HuH-7 (cell line): ENCODE results near the gene ADAM12.

ENCODE experiments used
- DNase-seq: peaks from one replicate; pipeline ENCODE4 v3.0.0; 2011; ENCODE audit warnings: low spot score

Gene ADAM12

DNA sequence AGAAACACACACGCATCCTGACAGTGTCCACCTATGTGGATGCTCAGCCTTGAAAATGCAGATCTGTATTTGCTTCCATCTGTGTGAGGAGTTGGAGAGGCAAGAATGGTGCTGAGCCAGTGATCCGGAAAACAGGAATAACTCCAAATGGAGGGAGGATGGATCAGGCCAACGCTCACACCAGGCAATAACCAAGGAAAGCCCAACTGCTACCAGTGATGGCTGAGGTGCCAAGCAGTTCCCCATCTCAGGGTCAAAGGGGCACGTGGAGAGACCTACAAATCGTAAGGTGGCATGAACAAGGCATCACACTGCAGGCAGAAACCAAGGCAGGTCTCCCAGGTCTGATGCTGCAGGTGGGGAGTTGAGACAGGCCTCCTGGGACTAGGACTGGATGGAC, 153.6 kb downstream of the ADAM12 start:
- no peak for DNase-seq

DNA sequence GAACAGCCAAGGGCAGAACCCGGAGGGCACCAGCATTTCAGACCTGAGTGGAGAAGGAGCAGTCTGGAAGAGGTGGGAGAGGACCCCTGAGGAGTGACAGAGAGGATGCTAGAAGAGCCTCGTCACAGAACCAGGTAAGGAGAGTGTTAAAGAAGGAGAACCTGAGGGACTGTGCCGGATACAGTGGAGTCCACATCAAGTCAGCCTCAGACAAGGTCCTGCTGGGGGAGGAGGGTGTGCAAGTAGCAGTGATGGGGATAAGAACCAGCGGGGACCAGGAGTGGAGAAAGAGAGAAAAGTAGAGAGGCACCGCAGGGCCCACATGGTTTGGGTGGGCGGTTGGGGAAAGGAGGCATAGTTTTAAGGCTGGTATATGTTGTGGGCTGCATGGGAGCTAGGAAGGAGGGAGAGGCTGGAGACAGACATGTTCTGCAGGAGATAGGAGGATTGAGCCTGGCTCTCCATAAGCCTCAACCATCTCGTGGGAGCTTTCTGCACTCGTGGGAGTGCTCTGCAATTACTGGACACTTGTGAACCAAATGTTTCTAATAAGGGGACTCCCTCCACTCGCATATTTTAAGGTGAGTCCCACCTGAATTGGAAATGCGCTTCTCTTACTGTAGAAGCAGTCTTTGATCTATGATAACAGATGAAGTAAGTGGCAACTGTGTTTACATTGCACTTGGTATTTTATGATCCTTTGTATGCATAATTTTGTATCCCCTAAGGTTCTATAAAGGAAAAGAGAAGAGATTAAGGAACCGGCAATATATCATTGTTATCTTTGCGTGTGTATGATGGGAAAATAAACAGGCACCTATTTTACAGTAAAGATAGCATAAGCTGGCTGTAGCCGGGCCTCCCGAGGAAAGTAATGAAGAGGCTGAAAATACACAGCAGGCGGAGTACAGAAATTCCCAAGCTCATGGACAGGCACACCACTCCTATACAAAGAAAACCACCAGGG, 154.8 kb downstream of the ADAM12 start:
- no peak for DNase-seq

DNA sequence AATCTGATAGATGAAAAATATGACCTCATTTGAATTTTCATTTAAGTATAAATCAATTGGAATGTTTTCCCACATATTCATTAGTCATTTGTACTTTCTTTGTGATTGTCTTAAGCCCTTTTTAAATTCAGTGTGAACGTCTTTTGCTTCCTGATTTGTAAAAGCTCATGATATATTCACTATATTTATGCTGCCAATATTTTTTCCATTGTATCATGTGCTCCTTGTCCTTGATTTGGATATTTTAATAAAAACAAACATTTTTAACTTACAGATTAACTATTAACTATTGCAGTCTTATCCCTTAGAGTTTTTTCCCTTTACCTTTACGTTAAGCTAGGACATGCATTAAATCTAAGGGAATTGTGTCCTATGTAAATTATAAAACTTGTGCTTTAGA, 157.7 kb downstream of the ADAM12 start:
- DNase-seq: no peak

DNA sequence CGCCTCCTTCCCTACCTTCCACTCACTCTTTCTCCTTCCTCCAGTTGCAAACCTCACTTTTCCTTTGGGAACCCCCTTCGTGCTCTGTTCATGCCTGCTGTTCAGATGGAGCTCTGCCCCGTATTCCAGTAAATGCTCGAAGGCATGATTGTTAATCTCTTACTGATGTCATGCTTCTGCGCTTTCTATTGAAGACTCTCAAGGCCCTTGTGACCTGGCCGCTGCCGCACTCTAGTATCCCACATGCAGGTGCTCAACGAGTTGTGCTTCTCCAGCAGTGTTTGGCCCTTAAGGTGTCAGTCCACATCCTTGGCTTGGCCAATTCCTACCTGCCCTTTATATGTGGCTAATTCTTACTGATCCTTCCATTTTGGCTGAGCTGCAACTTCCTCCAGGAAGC, 158.6 kb downstream of the ADAM12 start:
- no peak for DNase-seq

DNA sequence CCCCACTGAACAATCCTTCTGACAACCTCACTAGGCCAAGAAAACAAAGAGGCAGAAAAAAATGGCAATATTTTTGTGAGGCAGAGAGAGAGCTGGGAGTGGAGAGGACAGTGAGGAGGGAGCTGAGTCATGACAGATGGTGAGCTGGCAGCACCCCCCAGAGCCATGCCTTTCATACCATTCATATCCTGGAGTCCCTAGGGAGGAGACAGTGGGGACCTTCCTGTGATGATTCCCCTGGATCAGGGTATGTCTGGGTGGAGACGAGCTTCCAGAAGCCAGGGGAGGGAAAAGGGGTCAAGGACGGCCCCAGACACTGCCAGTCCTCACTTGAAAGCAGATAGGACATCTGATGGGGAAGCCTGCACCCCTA, 160.5 kb downstream of the ADAM12 start:
- DNase-seq: no peak

DNA sequence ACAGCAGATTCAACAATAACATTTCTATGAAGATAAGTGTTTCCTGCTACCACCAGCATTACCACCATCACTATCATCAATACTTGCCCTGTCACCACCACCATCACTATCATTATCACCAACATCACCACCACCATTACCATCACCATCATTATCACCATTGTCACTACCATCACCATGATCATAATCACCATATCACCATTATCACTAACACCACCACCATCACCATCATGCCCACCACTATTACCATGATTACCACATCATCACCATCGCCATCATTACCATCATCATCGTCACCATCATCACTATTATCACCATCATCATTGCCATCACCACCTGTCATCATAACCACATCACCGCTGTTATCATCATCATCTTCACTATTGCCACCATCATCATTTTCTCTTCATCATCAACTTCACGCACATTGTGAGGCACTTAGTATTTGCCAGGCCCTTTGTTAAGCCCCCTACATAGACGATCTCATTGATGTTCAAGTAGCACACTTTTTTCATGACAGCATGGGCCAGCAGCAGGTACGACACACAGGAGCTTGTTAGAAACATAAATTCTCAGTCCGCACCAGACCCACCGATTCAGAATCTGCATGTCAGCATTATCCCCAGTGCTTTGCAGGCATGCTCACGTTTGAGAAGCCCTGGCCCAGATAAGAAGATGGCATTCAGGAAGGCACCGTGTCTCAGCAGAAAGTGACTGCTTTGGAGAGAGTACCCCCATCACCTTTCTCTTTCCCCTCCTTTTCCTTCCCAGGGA, 161.1 kb downstream of the ADAM12 start:
- no peak for DNase-seq

DNA sequence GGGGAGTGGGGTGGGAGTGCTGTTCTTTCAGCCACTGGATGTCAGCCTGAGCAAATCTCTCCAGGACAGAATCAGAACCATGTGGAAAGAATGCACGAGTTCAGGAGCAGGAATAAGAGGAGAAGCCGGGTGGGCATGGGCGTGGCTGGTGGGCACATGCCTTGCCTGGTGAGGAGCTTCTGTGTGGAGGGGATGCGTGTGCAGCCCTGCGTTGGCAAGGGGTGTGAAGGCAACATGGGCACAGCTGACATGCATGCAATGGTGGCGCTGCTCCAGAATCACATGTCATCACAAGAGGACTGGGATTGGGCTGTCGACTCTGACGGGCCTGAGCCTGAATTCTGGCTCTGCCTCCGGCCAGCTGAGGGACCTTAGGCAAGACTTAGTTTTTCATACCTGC, 162.1 kb downstream of the ADAM12 start:
- DNase-seq: no peak

DNA sequence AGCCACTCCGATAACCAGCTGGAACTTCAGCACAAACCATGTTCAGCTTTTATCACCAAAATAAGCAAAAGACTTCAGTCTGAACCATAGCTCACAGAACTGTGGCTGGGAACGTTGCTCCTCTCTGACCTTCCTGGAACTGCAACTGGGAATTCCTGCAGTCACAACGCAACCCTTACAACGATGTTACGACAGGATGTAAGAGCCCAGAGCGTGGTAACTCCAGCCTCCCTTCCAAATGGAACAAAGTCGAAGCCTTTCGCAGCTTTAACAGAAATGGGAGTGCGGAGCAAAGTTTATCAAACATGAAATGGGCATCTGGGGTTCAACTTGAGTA, 162.6 kb downstream of the ADAM12 start:
- DNase-seq: no peak

DNA sequence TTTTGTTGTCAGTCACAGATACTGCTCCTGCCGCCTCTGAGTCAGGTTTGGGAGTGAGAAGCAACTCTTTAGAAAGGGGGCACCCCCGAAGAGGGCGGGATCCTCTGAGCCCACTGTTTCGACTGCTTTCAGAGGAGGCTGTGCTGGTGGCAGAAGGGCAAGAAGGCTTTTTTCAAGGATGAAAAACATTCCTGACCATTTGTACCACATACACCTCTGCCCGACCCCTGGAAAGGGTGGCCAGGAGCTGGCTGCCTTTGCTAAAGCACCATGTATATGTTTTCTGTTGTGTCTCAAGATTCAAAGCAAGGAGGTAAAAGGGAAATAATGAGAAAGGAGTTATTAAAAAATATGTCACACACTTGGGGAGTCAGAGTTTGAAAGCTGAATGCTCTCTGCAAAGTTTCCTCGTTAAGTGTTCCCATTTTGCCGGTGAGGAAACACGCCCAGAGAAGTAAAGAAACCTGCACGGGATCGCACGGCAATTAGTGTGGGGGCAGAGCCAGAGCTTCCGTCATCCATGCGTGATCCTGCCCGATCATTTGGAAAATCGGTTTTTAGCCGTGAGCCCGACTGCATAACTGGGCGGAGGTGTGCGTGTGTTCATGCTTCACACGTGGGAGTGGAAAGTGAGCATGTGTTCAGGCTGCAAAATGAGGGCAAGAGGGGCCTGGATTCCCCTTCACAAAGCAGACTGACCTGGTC, 163.2 kb downstream of the ADAM12 start:
- no peak for DNase-seq

DNA sequence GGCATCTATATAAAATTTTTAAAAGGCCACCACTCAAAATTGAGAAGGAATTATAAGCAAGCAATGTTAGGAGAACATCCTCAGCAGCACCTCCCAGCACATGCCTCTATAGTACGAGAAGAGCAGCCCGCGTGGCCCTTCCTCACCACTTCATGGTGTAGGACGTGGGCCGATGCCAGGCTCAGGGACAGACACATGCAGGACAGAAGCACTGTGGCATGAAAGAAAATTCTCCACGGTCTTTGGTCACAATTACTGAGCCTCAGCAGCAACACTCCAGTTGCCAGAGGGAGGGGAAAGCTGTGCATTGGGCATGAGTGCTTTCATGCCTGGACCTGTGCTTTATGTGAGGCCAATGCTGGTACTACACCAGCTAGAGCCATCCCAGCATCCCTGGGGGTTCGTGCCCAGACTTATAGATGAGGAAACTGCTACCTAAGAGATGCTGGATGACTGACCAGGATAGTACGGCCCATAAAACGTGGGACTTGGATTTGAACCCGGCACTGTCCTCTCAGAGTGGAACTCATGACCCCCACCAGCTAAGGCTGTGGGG, 164.7 kb downstream of the ADAM12 start:
- no peak for DNase-seq

DNA sequence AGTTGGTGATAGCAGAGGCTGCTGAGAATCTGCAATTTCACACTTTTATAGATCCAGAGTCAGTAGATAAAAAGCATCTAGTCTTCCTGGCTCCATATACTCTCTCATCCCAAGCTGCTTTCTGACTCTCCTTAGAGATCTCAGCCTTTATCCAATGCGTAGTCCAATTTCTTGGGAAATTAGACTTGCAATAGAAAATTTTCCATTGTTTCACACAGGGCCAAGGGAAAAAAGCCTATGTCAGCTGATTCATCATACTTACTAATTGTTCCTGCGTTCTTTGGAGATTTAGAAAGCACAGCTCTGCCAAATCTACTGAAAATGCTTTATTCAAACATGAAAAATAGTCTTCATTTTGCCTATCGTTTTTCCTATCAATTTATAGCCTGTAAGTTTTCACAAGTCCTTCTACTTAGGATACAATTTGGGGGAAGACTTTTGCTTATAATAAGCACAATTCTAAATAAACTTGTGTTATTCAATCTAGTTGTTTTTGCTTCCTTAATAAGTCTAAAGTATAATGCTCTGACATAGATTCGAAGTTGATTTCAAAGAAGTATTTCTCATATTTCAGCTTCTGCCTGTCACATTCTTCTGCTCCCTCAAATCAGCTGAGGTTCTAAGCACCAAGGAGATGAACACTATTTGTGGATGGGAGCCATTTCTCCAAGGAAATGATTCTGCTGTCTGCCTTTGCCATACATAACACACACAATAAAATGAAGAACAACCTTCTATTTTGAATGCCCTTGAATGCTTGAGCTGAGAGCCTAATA, 165.4 kb downstream of the ADAM12 start:
- no peak for DNase-seq

DNA sequence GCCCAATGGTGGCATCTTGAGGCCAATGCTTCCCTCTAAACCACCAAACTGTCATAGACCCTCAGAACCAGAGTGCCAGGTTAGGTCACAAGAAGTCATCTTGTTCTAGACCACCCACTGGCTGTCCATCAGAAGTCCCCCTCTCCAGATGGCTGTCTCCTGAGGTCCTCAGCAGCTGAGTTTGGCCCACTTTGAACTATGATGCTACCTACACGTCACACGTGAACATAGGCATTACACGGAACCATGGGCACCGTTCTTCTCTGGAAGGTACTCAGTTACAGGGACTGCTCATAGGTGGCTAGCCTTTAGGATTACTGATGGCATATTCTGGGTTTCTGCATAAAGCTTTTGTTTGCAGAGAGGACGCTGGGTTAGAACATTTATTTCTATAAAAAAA, 166.4 kb downstream of the ADAM12 start:
- DNase-seq: no peak

DNA sequence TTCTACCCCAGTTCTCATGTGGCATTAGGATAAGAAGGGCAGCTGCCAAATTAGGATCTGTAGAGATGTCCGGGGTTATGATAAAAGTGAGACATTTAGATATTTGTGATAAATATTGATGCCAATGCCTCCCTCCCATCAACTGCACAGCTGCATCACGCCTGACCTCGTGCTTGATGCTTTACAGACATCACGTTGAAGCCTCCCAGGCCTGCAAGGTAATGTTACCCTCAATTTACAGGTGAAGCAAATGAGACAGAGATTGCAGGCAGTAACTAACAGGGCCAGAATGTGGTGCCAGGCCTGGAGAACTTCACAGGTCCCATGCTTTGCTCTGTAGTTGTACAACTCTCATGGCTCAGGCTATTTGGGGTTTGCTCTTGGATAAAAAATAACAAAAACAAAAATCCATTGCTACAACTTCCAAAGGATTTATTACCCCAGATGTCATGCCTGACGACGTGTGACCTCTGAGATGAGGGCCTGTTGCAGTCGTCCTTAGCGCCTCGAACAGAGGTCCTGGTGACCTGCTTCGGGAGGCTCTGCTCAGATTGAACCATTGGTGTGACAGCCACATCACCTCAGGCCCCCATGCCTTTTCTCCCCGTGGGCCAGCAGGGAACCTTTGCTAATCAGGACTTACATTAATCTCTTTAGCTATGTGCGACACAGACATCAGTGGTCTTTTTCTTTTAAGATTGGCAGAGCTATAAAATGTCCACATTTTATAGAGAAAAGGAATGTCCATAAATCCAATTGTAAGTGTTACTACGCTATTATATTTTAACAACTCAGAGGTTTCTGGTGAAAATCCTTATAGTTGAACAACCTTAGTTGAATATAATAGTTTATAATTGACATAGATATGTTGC, 169.3 kb downstream of the ADAM12 start:
- no peak for DNase-seq

DNA sequence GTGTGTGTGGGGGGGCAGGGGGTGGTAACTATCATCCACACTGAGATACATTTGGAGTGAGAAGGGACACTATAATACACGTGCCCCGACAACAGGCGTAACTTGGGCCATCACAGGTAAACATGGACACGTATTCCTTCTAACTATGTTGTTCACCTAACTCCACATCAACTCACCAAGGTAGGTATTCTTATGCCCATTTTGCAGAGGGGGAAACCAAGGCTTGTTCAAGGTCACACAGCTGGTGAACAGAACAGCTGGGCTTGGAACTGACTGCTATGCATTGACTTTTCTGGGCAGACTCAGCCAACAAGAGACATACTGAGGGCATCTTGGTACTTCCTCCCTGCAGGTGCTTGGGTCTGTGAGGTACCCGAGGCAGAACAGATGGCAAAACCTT, 170.1 kb downstream of the ADAM12 start:
- DNase-seq: no peak

DNA sequence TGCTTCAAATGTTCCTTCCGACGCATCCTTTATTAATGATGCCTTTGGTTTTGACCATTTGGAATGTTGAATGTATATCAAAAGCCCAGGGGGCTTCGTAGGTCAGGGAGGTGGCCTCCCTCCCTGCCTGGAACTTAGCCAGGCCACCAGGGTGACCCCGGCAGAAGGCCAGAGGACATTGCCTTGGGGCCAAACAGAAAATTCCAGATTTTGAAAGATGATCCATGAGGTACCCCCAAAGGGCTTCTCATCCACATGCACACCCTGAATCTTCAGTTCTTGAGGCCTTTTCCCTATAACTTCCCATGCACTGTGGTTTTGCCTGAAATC, 171.7 kb downstream of the ADAM12 start:
- DNase-seq: no peak

DNA sequence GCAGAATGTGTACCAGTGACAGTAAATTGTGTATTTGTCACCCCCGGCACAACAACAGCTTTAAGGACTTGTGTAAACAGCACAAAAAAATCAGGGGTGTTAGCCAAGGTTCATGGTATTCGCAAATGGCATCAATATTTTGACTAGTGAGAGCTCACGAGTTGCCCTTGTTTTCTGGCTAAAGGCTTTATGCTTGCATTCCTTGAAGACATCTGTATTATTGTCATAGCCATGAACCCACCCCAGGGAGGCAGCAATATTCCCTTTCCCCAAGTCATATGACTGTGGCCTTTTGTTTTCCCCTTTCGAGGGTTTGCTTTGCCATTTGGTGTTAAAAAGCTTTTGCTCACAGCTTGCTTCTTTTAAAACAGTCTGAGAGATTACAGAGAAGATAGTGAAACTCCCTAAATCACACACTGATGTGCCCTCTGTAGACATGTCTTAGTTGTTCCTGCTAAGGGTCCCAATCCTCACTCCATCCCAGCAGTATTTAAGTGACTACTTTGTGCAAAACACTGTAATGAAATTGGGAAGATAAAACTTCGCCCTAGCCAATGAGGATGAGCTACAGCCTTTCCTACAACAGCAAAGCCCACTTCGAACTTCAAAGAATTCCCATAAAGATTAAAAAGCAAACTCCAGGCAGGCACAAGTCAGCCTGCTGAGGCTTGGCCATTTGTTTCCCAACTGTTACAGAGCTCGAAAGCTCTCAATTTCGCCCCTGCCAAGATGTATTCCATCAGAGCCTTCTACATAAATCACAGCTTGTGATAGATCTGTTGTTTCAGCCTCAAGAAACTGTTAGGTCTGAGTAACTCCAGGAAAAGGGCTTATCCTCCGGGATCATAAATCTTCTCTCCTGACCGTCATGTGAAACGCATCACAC, 172.3 kb downstream of the ADAM12 start:
- DNase-seq: no peak

DNA sequence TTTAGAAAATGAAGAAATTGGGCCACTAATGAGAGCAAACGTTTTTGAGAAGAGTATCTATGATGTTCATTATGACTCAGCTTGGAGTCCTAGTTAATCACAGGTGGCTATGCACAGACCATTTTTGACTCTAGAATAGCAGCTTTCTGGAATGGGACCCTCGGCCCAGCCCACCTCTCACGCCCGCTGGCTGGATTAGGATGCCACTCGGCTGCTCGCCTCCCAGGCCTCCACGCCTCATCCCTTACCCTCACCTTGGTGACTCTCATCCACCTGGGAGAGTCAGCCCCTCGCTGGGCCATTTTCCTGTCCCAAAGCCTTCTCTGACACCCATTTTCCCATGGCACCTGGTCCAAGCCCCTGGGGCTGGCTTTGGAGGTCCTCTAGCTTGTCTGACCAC, 173.6 kb downstream of the ADAM12 start:
- no peak for DNase-seq

DNA sequence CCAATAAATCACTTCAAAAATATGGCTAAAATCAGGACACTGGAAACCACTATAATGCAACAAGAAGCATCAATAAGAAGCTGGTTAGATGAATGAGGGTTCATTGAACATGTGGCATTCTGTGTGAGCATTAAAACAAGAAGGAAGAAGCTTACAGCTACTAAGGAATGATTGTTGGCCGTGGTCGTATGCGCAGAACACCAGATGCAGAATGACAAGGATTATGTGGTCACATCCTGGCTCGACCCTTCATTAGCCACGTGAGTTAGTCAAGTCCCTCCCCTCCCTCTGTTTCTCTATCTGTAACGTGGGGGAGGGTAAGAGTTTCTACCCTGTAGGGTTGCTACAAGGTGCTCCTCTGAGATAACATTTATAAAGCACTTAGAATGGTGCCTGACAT, 174.3 kb downstream of the ADAM12 start:
- no peak for DNase-seq

DNA sequence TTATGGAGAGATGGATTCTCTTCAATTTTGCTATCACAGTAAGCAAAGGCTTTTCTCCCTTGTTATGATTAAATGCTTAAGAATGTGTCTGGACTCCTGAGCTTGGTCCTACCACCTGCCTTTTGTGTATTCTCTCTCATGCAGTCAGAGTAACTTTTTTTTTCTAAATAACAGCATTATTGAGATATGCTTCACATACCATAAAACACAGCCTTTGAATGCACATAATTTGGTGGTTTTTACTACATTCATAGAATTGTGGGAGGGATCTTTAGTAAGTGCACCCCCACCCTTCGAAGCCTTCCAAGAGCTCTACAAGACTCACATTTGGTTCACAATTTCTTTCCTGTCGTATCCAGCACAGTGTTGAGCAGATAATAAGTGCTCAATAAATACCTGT, 175.5 kb downstream of the ADAM12 start:
- DNase-seq: no peak
